Endothelial cell (in vitro differentiated cells): ENCODE results near the gene ANKUB1. TPM values are rescaled to one million over a fixed set of nuclear protein-coding genes. Genes with fewer than 3 reads are reported as not detected.

ENCODE experiments used
- DNase-seq: peaks from one replicate; pipeline ENCODE4 v3.0.0; 2021; ENCODE audit warnings: low spot score
- H3K27ac Mint-ChIP-seq: one replicate; pipeline ENCODE4 v1.8.0; 2021; ENCODE audit warnings: mixed read lengths, inconsistent platforms; ENCODE audit not compliant: unreplicated experiment
- H3K27me3 Mint-ChIP-seq: one replicate; pipeline ENCODE4 v1.8.0; 2021; ENCODE audit warnings: mild to moderate bottlenecking, moderate library complexity, mixed read lengths, inconsistent platforms; ENCODE audit not compliant: unreplicated experiment
- H3K36me3 Mint-ChIP-seq: one replicate; pipeline ENCODE4 v1.8.0; 2021; ENCODE audit warnings: mild to moderate bottlenecking, low read depth, mixed read lengths, inconsistent platforms; ENCODE audit not compliant: unreplicated experiment
- H3K4me1 Mint-ChIP-seq: one replicate; pipeline ENCODE4 v1.8.0; 2021; ENCODE audit warnings: mild to moderate bottlenecking, mixed read lengths, inconsistent platforms; ENCODE audit not compliant: unreplicated experiment
- H3K4me3 Mint-ChIP-seq: one replicate; pipeline ENCODE4 v1.8.0; 2021; ENCODE audit warnings: mild to moderate bottlenecking, mixed read lengths, inconsistent platforms; ENCODE audit not compliant: unreplicated experiment
- H3K9me3 Mint-ChIP-seq: one replicate; pipeline ENCODE4 v1.8.0; 2021; ENCODE audit warnings: mixed read lengths, inconsistent platforms; ENCODE audit not compliant: unreplicated experiment
- CTCF ChIP-seq: fragments of 200-600 bp; sonication (generic); IDR thresholded peaks from one replicate; pipeline ENCODE4 v1.5.0; 2021; ENCODE audit warnings: antibody characterized with exemption; ENCODE audit not compliant: unreplicated experiment
- total RNA-seq: library from RNA; stranded (reverse); fragmentation: NEBNext Ultra II Directional; extraction: Animal tissue kit (Norgen Biotek cat#: 25700); gene quantifications from one replicate; pipeline ENCODE4 v1.2.1, GENCODE V29; 2021; ENCODE audit not compliant: unreplicated experiment

The ANKUB1 gene
- total RNA-seq, 1 donor from 2014 or later, result not detected

GRCh38 chr3:149715247-149715646 is 77.1 kb downstream of the ANKUB1 start:
- no peak overlapping the region for H3K4me3 Mint-ChIP-seq
- no peak for TF ChIP-seq CTCF
- no peaks in the 10 kb centered on the region for H3K9me3 Mint-ChIP-seq
- no peaks in the 10 kb centered on the region for H3K36me3 Mint-ChIP-seq
- H3K27ac Mint-ChIP-seq, result no peak overlapping the region
- H3K27me3 Mint-ChIP-seq, result peaks cover 1% of the 10 kb centered on the region
- no peak for DNase-seq
- H3K4me1 Mint-ChIP-seq, result peaks cover 15% of the 10 kb centered on the region

- Mint-ChIP-seq H3K4me1 (peaks cover 15% of the 10 kb centered on the region), H3K27me3 (peaks cover 1% of the 10 kb centered on the region), H3K27ac (no peak overlapping the region), H3K9me3 (no peaks in the 10 kb centered on the region), H3K4me3 (no peak overlapping the region), H3K36me3 (no peaks in the 10 kb centered on the region)
- no peak for DNase-seq
- no peak for TF ChIP-seq CTCF
Observed at GRCh38 chr3:149713730-149714654, 78.4 kb downstream of the ANKUB1 start.

Other genes starting within 250 kb of the ANKUB1 start
- 137 TPM for gene WWTR1, start 134.5 kb downstream of the ANKUB1 start, total RNA-seq
- 43.8 TPM for gene COMMD2, start 40.1 kb downstream of the ANKUB1 start, total RNA-seq
- gene RNF13, start 20.7 kb upstream of the ANKUB1 start, total RNA-seq, result 30.7 TPM
- 102 TPM for gene PFN2, start 178.3 kb upstream of the ANKUB1 start, total RNA-seq